Ovary (tissue), 3 donors: ENCODE results near the gene ASB8.

Experiments
- EP300 ChIP-seq: sonication (generic); formaldehyde crosslinking; IDR thresholded peaks from one replicate; pipeline ENCODE4 v1.6.1; 2017; ENCODE audit warnings: antibody characterized with exemption
- TF ChIP-seq, protein P1 (sequence below), 3 donors: fragments of 450-650 bp in 2 of 3; fragments of 200-600 bp in 1 of 3; IDR thresholded peaks; one replicate each; pipeline versions ENCODE4 v1.5.1 to v1.8.0; 2016 to 2022; ENCODE audit warnings: antibody characterized with exemption in 3 of 3, mild to moderate bottlenecking in 1 of 3
- donor health status: DM: no; HTN: no; CAD: no.

DNA sequence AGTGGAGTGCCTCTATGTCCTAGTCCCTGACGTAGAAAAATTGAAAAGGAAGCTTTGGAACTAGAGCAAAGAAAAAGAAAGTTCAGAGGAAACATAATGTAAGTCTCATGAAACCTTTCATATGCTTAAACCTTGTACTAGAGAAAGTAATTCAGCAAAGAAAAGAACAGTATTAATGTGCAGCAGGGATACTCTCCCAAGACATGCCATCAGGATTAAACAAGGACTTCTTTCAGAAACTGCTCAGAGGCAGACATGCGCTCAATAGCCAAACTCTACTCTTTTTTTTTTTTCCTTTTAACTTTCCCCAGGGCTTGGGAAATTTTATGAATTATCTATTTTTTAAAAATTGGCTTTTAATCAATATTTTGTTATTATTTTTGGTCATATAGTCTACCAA lies 7.1 kb upstream of the ASB8 start:
- TF ChIP-seq, protein P1, sequence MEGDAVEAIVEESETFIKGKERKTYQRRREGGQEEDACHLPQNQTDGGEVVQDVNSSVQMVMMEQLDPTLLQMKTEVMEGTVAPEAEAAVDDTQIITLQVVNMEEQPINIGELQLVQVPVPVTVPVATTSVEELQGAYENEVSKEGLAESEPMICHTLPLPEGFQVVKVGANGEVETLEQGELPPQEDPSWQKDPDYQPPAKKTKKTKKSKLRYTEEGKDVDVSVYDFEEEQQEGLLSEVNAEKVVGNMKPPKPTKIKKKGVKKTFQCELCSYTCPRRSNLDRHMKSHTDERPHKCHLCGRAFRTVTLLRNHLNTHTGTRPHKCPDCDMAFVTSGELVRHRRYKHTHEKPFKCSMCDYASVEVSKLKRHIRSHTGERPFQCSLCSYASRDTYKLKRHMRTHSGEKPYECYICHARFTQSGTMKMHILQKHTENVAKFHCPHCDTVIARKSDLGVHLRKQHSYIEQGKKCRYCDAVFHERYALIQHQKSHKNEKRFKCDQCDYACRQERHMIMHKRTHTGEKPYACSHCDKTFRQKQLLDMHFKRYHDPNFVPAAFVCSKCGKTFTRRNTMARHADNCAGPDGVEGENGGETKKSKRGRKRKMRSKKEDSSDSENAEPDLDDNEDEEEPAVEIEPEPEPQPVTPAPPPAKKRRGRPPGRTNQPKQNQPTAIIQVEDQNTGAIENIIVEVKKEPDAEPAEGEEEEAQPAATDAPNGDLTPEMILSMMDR (IDR thresholded peaks at IDR 0.05), result no peak
- no peak for TF ChIP-seq EP300
